Activated naive CD4-positive, alpha-beta T cell treated with anti-CD3 and anti-CD28 coated beads, Interleukin-2, amount 10 ng/mL, durations not matched to agents 7 days and 5 days (primary cell): ENCODE results near the gene EPB42.

ENCODE experiments used
- CTCF ChIA-PET: fragments of 350-600 bp; sonication (Branson Sonifier 250); formaldehyde crosslinking; loops from one replicate; lab custom pipeline; 2021; ENCODE audit warnings: antibody characterized with exemption; lab: Charles Lee
- DNase-seq: peaks from one replicate; pipeline ENCODE4 v3.0.0-alpha.2; 2020
- H3K27ac Mint-ChIP-seq: one replicate; pipeline ENCODE4 v1.8.0; 2021; ENCODE audit warnings: mild to moderate bottlenecking, moderate library complexity, mixed read lengths
- H3K27me3 Mint-ChIP-seq: one replicate; pipeline ENCODE4 v1.8.0; 2021; ENCODE audit warnings: mild to moderate bottlenecking, mixed read lengths
- H3K36me3 Mint-ChIP-seq: one replicate; pipeline ENCODE4 v1.8.0; 2021; ENCODE audit warnings: mixed read lengths
- H3K4me1 Mint-ChIP-seq: one replicate; pipeline ENCODE4 v1.8.0; 2021; ENCODE audit warnings: mixed read lengths
- H3K4me3 Mint-ChIP-seq: one replicate; pipeline ENCODE4 v1.8.0; 2021; ENCODE audit warnings: mild to moderate bottlenecking, moderate library complexity, mixed read lengths
- H3K9me3 Mint-ChIP-seq: one replicate; pipeline ENCODE4 v1.8.0; 2021; ENCODE audit warnings: mixed read lengths

Gene EPB42

DNA sequence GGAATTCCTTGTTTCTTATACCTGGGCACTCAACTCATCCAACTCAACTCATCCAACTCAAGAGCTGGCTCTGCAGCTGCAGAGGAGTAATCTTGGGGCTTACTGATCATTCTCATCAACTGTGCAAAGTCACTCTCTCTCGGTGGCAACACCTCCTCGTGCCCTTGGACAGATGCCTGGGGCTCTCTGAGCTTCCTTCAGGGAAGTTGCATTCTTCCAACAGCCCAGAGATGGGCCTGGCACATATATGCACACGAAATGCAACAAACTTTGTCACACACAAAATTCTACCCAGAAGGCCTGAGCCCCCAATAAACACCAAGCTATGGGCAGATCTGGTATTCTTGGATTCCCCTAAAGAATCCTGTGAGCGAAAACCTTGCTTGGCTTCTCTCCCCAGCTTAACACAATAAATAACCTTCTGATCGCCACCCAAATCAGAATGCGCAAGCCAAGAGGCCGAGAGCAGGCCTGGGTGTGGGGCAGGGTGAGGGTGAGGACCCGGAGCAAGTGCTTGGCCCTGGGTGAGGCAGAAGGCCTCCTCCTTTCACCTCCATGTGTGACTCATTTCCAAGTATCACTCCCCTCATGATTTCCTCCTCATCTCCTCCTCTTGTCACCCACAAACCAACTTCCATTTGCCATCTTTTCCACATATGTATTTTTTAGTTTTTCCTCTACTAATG lies 30.5 kb upstream of the EPB42 start:
- no peak for DNase-seq
- no peaks in the 10 kb centered on the region for H3K36me3 Mint-ChIP-seq
- CTCF ChIA-PET: interaction anchor here (0.6 to 2.6 kb wide), 2 partner anchors 26 to 34 kb away, joined by 3 to 16 read pairs; no protein-coding TSS in a partner anchor
- peak overlapping the region; percentile 73 for H3K27ac Mint-ChIP-seq
- peaks cover 26% of the 10 kb centered on the region for H3K4me1 Mint-ChIP-seq
- H3K9me3 Mint-ChIP-seq: no peaks in the 10 kb centered on the region
- H3K4me3 Mint-ChIP-seq: no peak overlapping the region
- H3K27me3 Mint-ChIP-seq: peaks cover 32% of the 10 kb centered on the region

DNA sequence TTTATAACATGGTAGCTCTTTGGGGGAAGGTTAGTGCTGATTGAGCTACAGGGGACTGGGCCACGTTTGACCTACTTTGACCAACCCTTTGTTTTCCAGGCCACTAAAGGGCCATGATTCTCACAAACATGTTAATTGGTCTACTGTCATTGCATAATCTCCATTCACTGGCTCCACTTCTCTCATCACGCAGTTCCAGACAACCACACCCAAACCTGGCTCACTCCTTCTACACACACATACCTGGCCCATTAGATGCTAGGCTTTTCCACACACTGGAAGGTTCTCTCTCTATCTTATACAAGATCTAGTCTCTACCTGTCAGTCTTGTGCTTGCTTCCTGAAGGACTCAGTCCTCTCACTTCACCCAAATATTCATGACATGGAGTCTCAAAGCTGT lies 30.0 kb upstream of the EPB42 start:
- DNase-seq: no peak
- peaks cover 27% of the 10 kb centered on the region for H3K27me3 Mint-ChIP-seq
- peaks cover 26% of the 10 kb centered on the region for H3K4me1 Mint-ChIP-seq

DNA sequence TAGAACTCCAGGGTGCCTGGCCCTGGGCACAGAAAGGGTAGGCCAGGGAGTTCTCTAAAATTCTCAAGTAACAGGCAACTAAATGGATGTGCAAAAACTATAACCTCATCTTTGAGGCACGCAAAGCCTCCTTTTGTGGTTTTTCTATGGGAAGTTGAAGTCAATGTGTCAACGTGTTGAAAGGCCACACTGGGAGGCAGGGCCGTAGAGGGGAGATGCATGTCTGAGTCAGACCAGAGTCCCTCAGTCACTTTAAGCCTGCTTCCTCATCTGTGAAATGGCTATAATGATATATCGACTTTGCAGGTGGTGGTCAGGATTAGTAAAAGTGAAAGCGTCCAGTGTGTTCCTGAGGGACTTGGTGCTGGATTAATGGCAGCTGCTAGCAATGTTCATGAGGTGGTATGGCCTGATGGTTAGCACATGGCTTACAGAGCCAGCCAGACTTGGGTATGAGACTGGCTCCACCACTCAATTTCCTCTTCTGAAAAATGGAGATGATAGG lies 28.9 kb upstream of the EPB42 start:
- H3K9me3 Mint-ChIP-seq: no peaks in the 10 kb centered on the region
- H3K4me3 Mint-ChIP-seq: no peak overlapping the region
- no peaks in the 10 kb centered on the region for H3K36me3 Mint-ChIP-seq
- DNase-seq: no peak
- no peak overlapping the region for H3K27ac Mint-ChIP-seq
- CTCF ChIA-PET: interaction anchor here (2.6 kb wide), 1 partner anchor 24 kb away, joined by 16 read pairs; no protein-coding TSS in a partner anchor
- peaks cover 26% of the 10 kb centered on the region for H3K4me1 Mint-ChIP-seq
- peaks cover 20% of the 10 kb centered on the region for H3K27me3 Mint-ChIP-seq

More for the DNA sequence above, 30.0 kb upstream of the EPB42 start:
- Mint-ChIP-seq H3K9me3 (no peaks in the 10 kb centered on the region), H3K36me3 (no peaks in the 10 kb centered on the region), H3K27ac (no peak overlapping the region), H3K4me3 (no peak overlapping the region)
- CTCF ChIA-PET: interaction anchor here (0.6 to 2.6 kb wide), 2 partner anchors 25 to 34 kb away, joined by 3 to 16 read pairs; no protein-coding TSS in a partner anchor

DNA sequence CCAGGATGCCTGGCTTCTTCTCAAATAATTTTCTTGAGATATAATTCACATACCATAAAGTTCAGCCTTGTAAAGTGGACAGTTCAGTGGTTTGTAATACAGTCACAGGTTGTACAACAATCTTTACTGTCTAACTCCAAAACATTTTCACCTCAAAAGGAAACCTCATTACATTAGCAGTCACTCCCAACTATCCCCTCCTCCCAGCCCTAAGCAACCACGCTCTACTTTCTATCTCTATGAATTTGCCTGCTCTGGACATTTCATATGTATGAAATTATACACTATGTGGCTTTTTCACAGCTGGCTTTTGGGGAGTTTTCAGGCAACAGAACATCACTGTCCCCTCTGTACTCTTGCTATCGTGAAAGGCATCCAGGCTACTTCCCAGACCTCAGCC lies 28.4 kb upstream of the EPB42 start:
- no peak overlapping the region for H3K27ac Mint-ChIP-seq
- no peaks in the 10 kb centered on the region for H3K36me3 Mint-ChIP-seq
- CTCF ChIA-PET: no interaction called here
- peaks cover 24% of the 10 kb centered on the region for H3K4me1 Mint-ChIP-seq
- H3K4me3 Mint-ChIP-seq: no peak overlapping the region
- peaks cover 14% of the 10 kb centered on the region for H3K27me3 Mint-ChIP-seq
- DNase-seq: no peak
- no peaks in the 10 kb centered on the region for H3K9me3 Mint-ChIP-seq

DNA sequence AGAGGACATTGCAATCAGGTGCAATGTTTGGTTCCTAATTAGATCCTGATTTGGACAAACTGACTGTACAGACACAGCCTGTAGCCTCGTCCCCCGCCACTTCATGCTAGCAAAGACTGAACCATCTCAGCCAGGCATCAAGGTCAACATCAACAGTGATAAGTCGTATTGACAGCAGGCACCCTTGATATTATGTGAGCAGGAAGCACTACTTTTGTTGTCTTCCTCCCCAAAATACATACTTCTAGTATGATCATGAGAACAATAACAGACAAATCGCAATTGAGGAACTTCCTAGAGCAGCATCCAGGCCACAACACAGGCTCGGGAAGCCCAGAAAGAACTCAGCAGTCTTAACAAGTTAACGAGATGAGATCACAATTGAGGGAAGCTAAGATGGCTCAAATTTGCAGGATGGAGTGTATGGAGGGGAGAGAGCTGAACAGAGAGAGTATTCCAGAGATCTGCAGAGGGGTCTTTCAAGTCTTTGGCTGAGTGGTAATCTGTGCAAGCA lies 25.5 kb upstream of the EPB42 start:
- Mint-ChIP-seq H3K36me3 (no peaks in the 10 kb centered on the region), H3K4me1 (peaks cover 11% of the 10 kb centered on the region), H3K27ac (no peak overlapping the region), H3K9me3 (no peaks in the 10 kb centered on the region), H3K27me3 (peaks cover 16% of the 10 kb centered on the region), H3K4me3 (no peak overlapping the region)
- DNase-seq: no peak
- CTCF ChIA-PET: interaction anchor here (1.1 to 1.4 kb wide), 2 partner anchors 20 to 39 kb away, joined by 3 to 4 read pairs; no protein-coding TSS in a partner anchor

DNA sequence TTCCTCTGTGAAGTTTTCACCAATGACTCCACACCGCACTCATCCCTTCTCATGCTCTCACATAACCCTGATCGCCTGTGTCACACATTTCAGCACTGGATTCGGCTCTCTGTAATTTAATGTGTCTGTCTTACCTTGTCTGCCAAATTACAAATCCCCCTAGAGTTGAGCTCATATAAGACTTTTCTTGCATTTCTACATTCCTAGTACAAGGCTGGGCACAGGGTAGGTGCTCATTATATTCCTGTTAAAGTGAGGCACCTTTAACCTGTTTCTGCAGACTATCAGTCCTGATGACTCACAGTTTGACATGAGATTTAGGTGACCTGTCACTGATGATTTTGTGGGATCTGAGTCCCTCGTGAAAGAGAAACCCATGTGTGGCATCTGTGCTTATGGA lies 23.3 kb upstream of the EPB42 start:
- Mint-ChIP-seq H3K27me3 (peaks cover 27% of the 10 kb centered on the region), H3K4me3 (no peak overlapping the region), H3K9me3 (no peaks in the 10 kb centered on the region), H3K27ac (no peak overlapping the region), H3K4me1 (peaks cover 8% of the 10 kb centered on the region), H3K36me3 (no peaks in the 10 kb centered on the region)
- CTCF ChIA-PET: interaction anchor here (1.4 kb wide), 1 partner anchor 15 kb away, joined by 4 read pairs; no protein-coding TSS in a partner anchor
- DNase-seq: no peak

DNA sequence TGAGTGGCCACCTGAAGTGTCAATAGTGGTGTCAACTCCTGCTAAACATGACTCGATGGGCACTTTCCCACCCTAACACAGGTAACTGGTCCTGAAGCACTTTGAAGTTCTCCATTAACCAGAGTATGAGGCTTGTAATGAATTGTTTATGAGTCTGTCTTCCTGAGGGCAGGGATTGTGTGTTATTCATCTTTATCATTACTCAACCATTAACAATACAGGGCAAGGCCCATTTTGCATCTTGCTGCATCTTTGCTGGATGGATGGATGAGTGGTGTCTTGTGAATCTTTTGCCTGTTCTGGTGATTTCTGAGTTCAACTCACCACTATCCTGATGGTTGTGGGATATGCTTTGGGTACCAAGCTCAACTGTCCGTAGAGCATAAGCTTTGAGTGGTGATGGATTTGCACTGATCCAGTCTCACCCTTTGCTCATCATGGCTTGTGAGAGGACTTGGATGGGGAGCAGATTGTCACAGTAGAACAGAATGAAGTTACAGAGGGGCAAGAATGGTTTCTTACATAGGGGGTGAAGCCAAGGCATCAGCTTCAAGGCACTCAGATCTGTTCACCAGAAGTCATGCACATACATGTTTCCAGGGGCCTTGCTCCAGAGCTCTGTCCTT lies 22.3 kb upstream of the EPB42 start:
- H3K4me3 Mint-ChIP-seq: no peak overlapping the region
- peaks cover 8% of the 10 kb centered on the region for H3K4me1 Mint-ChIP-seq
- no peak overlapping the region for H3K27ac Mint-ChIP-seq
- H3K27me3 Mint-ChIP-seq: peaks cover 37% of the 10 kb centered on the region
- no peaks in the 10 kb centered on the region for H3K36me3 Mint-ChIP-seq
- no peak for DNase-seq
- CTCF ChIA-PET: interaction anchor here (1.4 kb wide), 1 partner anchor 14 kb away, joined by 4 read pairs; no protein-coding TSS in a partner anchor
- no peaks in the 10 kb centered on the region for H3K9me3 Mint-ChIP-seq

DNA sequence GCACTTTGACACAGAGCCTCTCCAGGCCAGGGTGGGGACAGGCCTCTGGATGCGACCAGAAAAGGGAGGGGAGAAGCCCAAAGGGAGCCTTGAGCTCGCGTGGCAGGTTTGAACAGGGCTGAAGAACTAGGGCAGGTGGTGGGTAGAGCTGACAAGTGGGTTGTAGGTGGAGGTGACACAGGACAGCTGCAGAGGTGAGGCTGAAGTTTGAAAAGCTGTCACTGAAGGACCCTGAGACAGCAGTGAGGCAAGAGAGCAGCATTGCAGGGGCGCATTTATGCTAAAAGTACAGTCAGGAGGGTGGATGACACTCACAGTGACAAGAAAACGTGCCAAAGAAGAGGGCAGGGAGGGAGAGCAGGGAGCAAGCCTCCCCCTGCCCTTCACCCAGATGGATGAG lies 21.8 kb upstream of the EPB42 start:
- peaks cover 8% of the 10 kb centered on the region for H3K4me1 Mint-ChIP-seq
- H3K9me3 Mint-ChIP-seq: no peaks in the 10 kb centered on the region
- DNase-seq: no peak
- H3K4me3 Mint-ChIP-seq: no peak overlapping the region
- CTCF ChIA-PET: interaction anchor here (1.6 kb wide), 1 partner anchor 17 kb away, joined by 9 read pairs; no protein-coding TSS in a partner anchor
- no peak overlapping the region for H3K27ac Mint-ChIP-seq
- no peaks in the 10 kb centered on the region for H3K36me3 Mint-ChIP-seq
- peaks cover 39% of the 10 kb centered on the region for H3K27me3 Mint-ChIP-seq

DNA sequence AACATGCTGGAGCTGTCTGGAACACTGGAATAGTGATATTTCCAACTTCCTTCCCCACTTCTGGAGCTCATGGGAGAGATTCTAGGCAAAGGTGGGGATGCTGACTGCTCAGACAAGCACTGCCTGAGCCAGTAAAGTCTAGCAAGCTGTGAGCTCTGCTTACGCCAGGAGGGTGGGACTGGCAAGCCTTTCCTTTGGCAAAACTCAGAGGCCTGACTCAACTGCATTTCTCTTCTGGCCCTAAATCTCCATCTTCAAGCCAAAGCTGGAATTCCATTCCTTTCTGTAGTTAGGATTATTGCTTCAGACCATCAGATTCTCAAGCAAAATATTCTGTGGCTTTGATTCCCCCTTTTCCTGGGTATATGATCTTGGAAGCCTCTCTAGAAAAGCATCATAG lies 20.3 kb upstream of the EPB42 start:
- H3K4me3 Mint-ChIP-seq: no peak overlapping the region
- CTCF ChIA-PET: interaction anchor here (0.7 to 1.6 kb wide), 5 partner anchors 10 to 36 kb away, joined by 3 to 9 read pairs (median 4); no protein-coding TSS in a partner anchor
- no peak overlapping the region for H3K27ac Mint-ChIP-seq
- no peaks in the 10 kb centered on the region for H3K36me3 Mint-ChIP-seq
- no peak for DNase-seq
- no peaks in the 10 kb centered on the region for H3K9me3 Mint-ChIP-seq
- H3K27me3 Mint-ChIP-seq: peaks cover 39% of the 10 kb centered on the region
- peaks cover 8% of the 10 kb centered on the region for H3K4me1 Mint-ChIP-seq

DNA sequence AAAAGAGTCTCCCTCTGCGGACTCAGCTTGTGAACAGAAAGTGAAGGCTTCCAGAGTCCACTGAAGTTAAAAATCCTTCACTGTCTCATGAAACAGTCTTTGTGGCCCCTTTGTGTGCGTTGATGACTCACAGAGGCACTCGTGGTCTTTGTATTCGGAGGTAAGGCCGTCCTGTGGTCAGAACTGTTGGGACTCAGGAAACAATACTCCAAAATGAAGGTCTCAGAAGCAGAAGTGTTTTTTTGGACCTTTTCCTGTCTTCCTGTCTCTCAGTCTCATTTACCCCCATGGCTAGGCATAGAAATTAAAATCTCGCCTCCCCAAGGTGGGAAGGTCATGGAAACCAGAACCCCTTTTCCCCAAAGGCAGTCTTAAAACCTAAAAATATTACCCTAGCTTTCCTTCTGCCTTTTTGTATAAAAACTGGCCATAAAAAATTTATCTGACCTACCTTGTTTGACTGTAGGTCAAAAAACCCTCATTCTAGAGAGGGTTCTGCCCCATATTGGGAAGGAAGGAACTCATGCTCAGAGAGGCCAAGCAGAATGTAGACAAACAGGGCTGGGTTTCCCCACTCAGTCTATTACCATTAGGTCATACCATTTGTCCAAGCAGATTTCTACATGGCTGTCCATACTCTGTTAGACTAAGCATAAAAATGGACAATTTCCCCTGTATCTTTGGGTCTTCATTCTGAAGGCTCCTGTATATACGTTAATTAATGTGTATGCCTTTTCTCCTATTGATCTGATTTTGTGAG lies 19.1 kb upstream of the EPB42 start:
- CTCF ChIA-PET: interaction anchor here (1.2 kb wide), 1 partner anchor 14 kb away, joined by 3 read pairs; no protein-coding TSS in a partner anchor
- Mint-ChIP-seq H3K4me3 (no peak overlapping the region), H3K36me3 (no peaks in the 10 kb centered on the region), H3K27me3 (peaks cover 47% of the 10 kb centered on the region), H3K9me3 (no peaks in the 10 kb centered on the region), H3K27ac (no peak overlapping the region), H3K4me1 (peaks cover 8% of the 10 kb centered on the region)
- no peak for DNase-seq

DNA sequence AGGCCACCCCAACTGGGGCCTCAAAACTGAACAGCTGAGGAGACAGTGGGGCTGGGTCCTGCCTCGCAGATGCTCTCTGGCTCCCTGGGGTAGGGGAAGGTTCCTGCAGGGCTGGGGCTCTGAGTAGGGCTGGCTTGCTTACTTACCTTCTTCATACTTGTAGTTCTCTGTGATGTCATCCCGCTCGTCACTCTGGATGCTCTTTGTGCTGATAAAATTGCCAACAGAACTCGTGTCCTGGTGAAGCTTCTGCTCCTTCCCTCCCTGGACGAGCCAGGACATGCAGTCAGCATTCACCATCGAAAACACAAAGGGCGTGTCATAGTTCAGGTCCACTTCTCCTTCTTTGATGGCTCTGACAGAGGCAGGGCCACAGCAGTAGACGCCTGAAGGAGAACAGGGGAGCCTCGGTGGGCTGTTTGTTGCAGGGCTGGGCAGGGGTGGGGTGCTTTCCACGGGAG lies 17.9 kb upstream of the EPB42 start:
- Mint-ChIP-seq H3K36me3 (no peaks in the 10 kb centered on the region), H3K4me3 (no peak overlapping the region), H3K27ac (no peak overlapping the region), H3K27me3 (peaks cover 54% of the 10 kb centered on the region), H3K4me1 (peaks cover 8% of the 10 kb centered on the region), H3K9me3 (no peaks in the 10 kb centered on the region)
- DNase-seq: no peak
- CTCF ChIA-PET: interaction anchor here (1.2 to 1.8 kb wide), 2 partner anchors 13 kb away, joined by 3 to 7 read pairs; no protein-coding TSS in a partner anchor

DNA sequence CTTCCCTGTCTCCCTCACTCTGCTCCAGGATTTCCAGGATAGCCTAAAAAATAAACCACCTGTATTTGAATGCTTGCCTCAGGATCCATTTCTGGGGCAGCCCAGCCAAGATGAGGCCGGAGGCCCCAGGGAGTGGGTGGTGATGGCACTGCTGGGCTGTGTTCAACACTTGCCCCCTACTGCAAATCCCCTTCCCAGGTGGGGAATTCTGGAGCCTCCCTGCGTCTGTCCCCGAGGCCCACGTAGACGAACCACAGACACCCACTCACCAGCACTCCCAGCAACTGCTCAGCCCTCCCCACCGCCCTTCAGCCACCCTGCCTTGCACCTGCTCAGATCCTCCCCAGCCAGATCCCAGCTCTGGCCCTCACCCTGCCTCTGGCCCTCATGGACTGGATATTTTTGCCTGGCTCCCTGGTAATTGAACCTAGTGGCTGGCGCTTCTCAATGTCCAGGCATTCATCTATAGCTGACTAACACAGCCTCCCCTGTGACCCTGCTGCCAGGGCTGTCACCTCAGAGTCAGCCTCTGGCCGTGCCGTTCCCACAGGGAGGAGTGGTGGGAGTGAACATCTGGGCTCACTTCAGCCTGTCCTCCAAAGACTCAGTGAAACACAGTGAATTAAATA lies 17.1 kb upstream of the EPB42 start:
- DNase-seq: no peak
- H3K4me3 Mint-ChIP-seq: no peak overlapping the region
- CTCF ChIA-PET: interaction anchor here (0.8 to 1.8 kb wide), 2 partner anchors 13 to 30 kb away, joined by 3 to 7 read pairs; no protein-coding TSS in a partner anchor
- H3K27me3 Mint-ChIP-seq: peaks cover 55% of the 10 kb centered on the region
- peaks cover 8% of the 10 kb centered on the region for H3K4me1 Mint-ChIP-seq
- no peak overlapping the region for H3K27ac Mint-ChIP-seq
- no peaks in the 10 kb centered on the region for H3K9me3 Mint-ChIP-seq
- H3K36me3 Mint-ChIP-seq: no peaks in the 10 kb centered on the region

DNA sequence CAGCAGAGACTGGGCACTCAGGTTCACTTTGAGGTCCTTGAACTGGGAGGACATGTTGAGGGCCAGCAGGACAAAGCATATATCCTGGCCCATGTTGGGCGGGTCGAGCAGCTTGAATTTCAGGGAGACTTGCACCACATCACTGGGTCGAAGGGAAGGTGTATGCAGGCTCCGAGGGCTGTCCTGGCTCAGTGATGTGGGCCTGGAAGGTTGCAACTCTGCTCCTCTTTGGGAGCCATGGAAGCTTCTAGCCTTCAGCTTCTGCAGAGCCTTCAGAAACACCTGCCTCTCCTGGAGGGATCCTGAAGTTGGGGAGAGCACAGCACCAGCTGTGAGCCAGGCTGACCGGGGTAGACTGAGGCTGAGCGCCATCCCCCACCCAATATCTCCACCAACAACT lies 14.7 kb upstream of the EPB42 start:
- H3K4me1 Mint-ChIP-seq: peaks cover 8% of the 10 kb centered on the region
- no peak overlapping the region for H3K4me3 Mint-ChIP-seq
- CTCF ChIA-PET: interaction anchor here (1.2 to 1.8 kb wide), 2 partner anchors 10 to 50 kb away, joined by 4 to 14 read pairs; no protein-coding TSS in a partner anchor
- H3K27ac Mint-ChIP-seq: no peak overlapping the region
- no peaks in the 10 kb centered on the region for H3K36me3 Mint-ChIP-seq
- no peak for DNase-seq
- H3K9me3 Mint-ChIP-seq: no peaks in the 10 kb centered on the region
- H3K27me3 Mint-ChIP-seq: peaks cover 44% of the 10 kb centered on the region
